Keratinocyte (primary cell): ENCODE results near the gene B9D1. TPM values are rescaled to one million over a fixed set of nuclear protein-coding genes. Genes with fewer than 3 reads are reported as not detected.

Experiments
- DNase-seq: peaks from one replicate; pipeline ENCODE4 v3.0.0-alpha.2; 2011; ENCODE audit warnings: low read depth, missing footprints, low spot score
- FAIRE-seq: peaks from 2 replicates; lab custom pipeline; 2011; peaks lifted over from hg19 to GRCh38; lab: Jason Lieb, UNC
- H2AFZ ChIP-seq: 2 replicates; pipeline ENCODE4 v1.6.0; 2012; ENCODE audit warnings: low read length, control low read depth, inconsistent platforms; ENCODE audit not compliant: control insufficient read depth
- H3K27ac ChIP-seq: 2 replicates; pipeline ENCODE4 v1.5.1; 2011; ENCODE audit warnings: low read length; ENCODE audit not compliant: control insufficient read depth, insufficient read depth
- H3K27me3 ChIP-seq: 3 replicates; pipeline ENCODE4 v1.6.0; 2011; ENCODE audit warnings: low read length; ENCODE audit not compliant: control insufficient read depth, insufficient read depth; ENCODE audit errors: extremely low read depth
- H3K36me3 ChIP-seq, 2 experiments: 2 replicates in 1 of 2; 3 replicates in 1 of 2; pipeline ENCODE4 v1.5.1; 2011; ENCODE audit warnings: low read length in 2 of 2, mild to moderate bottlenecking in 1 of 2; ENCODE audit not compliant: control insufficient read depth in 2 of 2, insufficient read depth in 2 of 2; ENCODE audit errors: extremely low read depth in 1 of 2
- H3K4me1 ChIP-seq: 3 replicates; pipeline ENCODE4 v1.5.1; 2011; ENCODE audit warnings: low read length; ENCODE audit not compliant: control insufficient read depth, insufficient read depth; ENCODE audit errors: extremely low read depth
- H3K4me2 ChIP-seq: 3 replicates; pipeline ENCODE4 v1.6.0; 2011; ENCODE audit warnings: low read depth, low read length; ENCODE audit not compliant: control insufficient read depth, insufficient read depth; ENCODE audit errors: extremely low read depth
- H3K4me3 ChIP-seq, 3 experiments: fragments of 200-600 bp in 1 of 3; sonication (generic) in 1 of 3; 2 replicates in 2 of 3; 3 replicates in 1 of 3; pipeline ENCODE4 v1.5.1; 2011 to 2016; ENCODE audit warnings: low read length in 3 of 3, mild to moderate bottlenecking in 3 of 3, control low read depth in 2 of 3, inconsistent platforms in 1 of 3, low read depth in 1 of 3, mixed read lengths in 1 of 3, mixed run types in 1 of 3, moderate library complexity in 1 of 3; ENCODE audit not compliant: control insufficient read depth in 2 of 3, insufficient read depth in 2 of 3; ENCODE audit errors: extremely low read depth in 1 of 3
- H3K79me2 ChIP-seq: 2 replicates; pipeline ENCODE4 v1.6.0; 2012; ENCODE audit warnings: low read length; ENCODE audit not compliant: control insufficient read depth, insufficient read depth
- H3K9ac ChIP-seq: 3 replicates; pipeline ENCODE4 v1.6.0; 2011; ENCODE audit warnings: low read length; ENCODE audit not compliant: control insufficient read depth, insufficient read depth; ENCODE audit errors: extremely low read depth
- H3K9me1 ChIP-seq: 3 replicates; pipeline ENCODE4 v1.6.0; 2011; ENCODE audit warnings: low read length; ENCODE audit not compliant: control insufficient read depth, insufficient read depth; ENCODE audit errors: extremely low read depth
- H3K9me3 ChIP-seq: 2 replicates; pipeline ENCODE4 v1.5.1; 2012; ENCODE audit warnings: low read depth, low read length; ENCODE audit not compliant: control insufficient read depth
- H4K20me1 ChIP-seq: 3 replicates; pipeline ENCODE4 v1.6.0; 2011; ENCODE audit warnings: low read length; ENCODE audit not compliant: control insufficient read depth, insufficient read depth; ENCODE audit errors: extremely low read depth
- EZH2 ChIP-seq: IDR thresholded peaks from one replicate; pipeline ENCODE4 v1.6.1; 2012; ENCODE audit warnings: inconsistent platforms, mild to moderate bottlenecking, low read length, moderate library complexity
- dilution Hi-C: fragments of 300-500 bp; cut with MboI; formaldehyde crosslinking; loops from one replicate; pipeline ENCODE4 v1.7.0; 2020; ENCODE audit warnings: low sequenced_read_pairs; ENCODE audit not compliant: extremely low pct_ligation_motif_present
- polyA plus RNA-seq, 5 experiments: library from polyadenylated mRNA; depleted of rRNA in 3 of 5; stranded (reverse) in 3 of 5; stranded (forward) in 1 of 5; unstranded in 1 of 5; fragments of >200 nt; gene quantifications; 1 replicate in 1 of 5; 2 replicates in 3 of 5; 3 replicates in 1 of 5; pipeline versions ENCODE4 v1.2.1 to v1.2.3, GENCODE V29; 2011 to 2012; ENCODE audit warnings: missing spikeins in 2 of 5, low read depth in 1 of 5, low replicate concordance in 1 of 5
- TF ChIP-seq, protein P1 (sequence below), 3 experiments: IDR thresholded peaks in 1 of 3; conservative IDR thresholded peaks in 1 of 3; optimal IDR thresholded peaks in 1 of 3; 2 replicates in 2 of 3; 3 replicates in 1 of 3; pipeline versions ENCODE3 to v1.5.1; 2011; ENCODE audit warnings: low read length in 3 of 3, mild to moderate bottlenecking in 3 of 3, moderate library complexity in 2 of 3, control low read depth in 1 of 3, inconsistent platforms in 1 of 3; ENCODE audit not compliant: insufficient read depth in 2 of 3; ENCODE audit errors: extremely low read depth in 1 of 3

Gene B9D1
- polyA plus RNA-seq, 1 donor (not counting 4 experiments of a cell fraction or from before 2014, with no cell fraction given) = 30.3 TPM

DNA sequence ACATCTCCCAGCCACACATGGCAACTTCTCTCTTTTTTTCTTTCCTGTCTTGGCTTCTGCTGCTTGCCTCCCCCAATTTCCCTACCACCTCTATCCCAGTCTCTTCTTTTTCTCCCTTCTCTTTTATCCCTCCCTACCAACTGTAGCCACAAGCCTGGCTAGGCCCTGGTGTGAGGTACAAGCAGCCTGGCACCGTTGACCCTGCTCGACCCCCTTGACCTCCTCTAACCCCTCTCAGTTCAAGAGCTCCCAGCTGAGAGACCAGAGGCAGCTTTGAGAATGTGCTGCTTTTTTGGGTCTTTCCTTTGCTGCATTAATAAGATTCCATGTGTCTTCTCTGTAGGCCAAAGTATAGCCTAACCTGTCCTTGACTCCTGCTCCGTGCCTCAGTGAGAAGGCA is 32.3 kb downstream of the B9D1 start:
- Histone ChIP-seq H3K4me3 (no peak overlapping the region), H3K79me2 (no peaks in the 10 kb centered on the region), H3K36me3 (peaks cover 10 to 20% of the 10 kb centered on the region in 2 experiments), H3K27ac (no peak overlapping the region), H3K27me3 (no peaks in the 10 kb centered on the region), H4K20me1 (no peaks in the 10 kb centered on the region), H2AFZ (no peak overlapping the region), H3K9me3 (no peaks in the 10 kb centered on the region), H3K9ac (no peak overlapping the region), H3K4me1 (peaks cover 26% of the 10 kb centered on the region), H3K9me1 (peaks cover 5% of the 10 kb centered on the region), H3K4me2 (no peak overlapping the region)
- TF ChIP-seq, protein P1, sequence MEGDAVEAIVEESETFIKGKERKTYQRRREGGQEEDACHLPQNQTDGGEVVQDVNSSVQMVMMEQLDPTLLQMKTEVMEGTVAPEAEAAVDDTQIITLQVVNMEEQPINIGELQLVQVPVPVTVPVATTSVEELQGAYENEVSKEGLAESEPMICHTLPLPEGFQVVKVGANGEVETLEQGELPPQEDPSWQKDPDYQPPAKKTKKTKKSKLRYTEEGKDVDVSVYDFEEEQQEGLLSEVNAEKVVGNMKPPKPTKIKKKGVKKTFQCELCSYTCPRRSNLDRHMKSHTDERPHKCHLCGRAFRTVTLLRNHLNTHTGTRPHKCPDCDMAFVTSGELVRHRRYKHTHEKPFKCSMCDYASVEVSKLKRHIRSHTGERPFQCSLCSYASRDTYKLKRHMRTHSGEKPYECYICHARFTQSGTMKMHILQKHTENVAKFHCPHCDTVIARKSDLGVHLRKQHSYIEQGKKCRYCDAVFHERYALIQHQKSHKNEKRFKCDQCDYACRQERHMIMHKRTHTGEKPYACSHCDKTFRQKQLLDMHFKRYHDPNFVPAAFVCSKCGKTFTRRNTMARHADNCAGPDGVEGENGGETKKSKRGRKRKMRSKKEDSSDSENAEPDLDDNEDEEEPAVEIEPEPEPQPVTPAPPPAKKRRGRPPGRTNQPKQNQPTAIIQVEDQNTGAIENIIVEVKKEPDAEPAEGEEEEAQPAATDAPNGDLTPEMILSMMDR (optimal IDR thresholded peaks at IDR 0.05 in 1 of 3, IDR thresholded peaks at IDR 0.05 in 1 of 3, conservative IDR thresholded peaks at IDR 0.05 in 1 of 3; ENCODE audit: extremely low read depth in 1 of 3, insufficient read depth in 2 of 3, low read length in 3 of 3) = no peak
- TF ChIP-seq EZH2 = no peak
- no peak for FAIRE-seq
- dilution Hi-C loops = no loop called here
- DNase-seq = no peak

DNA sequence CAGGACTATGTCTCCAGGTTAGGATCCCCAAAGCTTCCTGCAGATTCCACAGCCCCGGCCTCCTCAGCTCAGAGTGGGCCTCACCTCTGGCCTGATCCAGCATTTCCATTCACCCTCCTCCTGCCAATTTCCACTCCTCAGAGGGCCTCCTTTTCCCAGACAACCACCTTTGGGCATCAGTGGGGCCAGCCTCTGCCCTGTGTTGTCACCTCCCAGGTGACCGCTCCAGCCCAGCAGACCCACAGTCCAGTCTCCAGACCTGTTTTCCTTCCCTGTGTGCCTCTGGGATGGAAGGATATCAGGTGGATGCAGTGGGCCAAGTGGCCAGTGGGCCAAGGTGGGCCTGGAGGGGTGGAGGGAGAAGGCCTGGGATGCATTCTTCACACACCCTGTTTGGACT is 32.7 kb downstream of the B9D1 start:
- H2AFZ ChIP-seq = no peak overlapping the region
- H3K9me3 ChIP-seq = no peaks in the 10 kb centered on the region
- FAIRE-seq = no peak
- peaks cover 5% of the 10 kb centered on the region for H3K9me1 ChIP-seq
- no peak overlapping the region for H3K27ac ChIP-seq
- no peak for DNase-seq
- H3K4me1 ChIP-seq = peaks cover 26% of the 10 kb centered on the region
- no peaks in the 10 kb centered on the region for H3K79me2 ChIP-seq
- TF ChIP-seq, protein P1 (optimal IDR thresholded peaks at IDR 0.05 in 1 of 3, IDR thresholded peaks at IDR 0.05 in 1 of 3, conservative IDR thresholded peaks at IDR 0.05 in 1 of 3; ENCODE audit: extremely low read depth in 1 of 3, insufficient read depth in 2 of 3, low read length in 3 of 3) = no peak
- TF ChIP-seq EZH2 = no peak
- H3K27me3 ChIP-seq = no peaks in the 10 kb centered on the region
- H3K36me3 ChIP-seq = peaks cover 10 to 20% of the 10 kb centered on the region in 2 experiments
- dilution Hi-C loops = no loop called here
- no peaks in the 10 kb centered on the region for H4K20me1 ChIP-seq
- no peak overlapping the region for H3K4me3 ChIP-seq
- H3K9ac ChIP-seq = no peak overlapping the region
- no peak overlapping the region for H3K4me2 ChIP-seq
